ENCODE data around the gene COBL.

DNA sequence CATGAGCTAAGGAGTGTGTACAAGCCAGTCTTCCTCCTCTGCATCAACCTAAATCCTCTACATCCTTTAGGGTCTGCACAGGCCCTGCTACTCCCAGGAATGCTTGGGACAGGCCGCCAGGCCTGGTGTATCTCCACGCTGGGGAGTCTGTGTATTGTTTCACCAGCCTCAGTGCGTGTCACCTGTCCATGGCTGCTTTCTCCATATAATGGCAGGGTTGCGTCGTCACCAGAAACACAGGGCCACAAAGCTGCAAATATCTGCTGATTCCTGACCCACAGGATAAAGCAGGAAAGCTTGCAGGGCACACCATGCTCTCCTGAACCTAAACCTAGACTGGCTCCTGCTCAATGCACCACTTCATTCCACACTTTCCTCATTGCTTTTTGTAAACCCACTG lies 45.6 kb downstream of the COBL start:
- TF ChIP-seq, protein P1, sequence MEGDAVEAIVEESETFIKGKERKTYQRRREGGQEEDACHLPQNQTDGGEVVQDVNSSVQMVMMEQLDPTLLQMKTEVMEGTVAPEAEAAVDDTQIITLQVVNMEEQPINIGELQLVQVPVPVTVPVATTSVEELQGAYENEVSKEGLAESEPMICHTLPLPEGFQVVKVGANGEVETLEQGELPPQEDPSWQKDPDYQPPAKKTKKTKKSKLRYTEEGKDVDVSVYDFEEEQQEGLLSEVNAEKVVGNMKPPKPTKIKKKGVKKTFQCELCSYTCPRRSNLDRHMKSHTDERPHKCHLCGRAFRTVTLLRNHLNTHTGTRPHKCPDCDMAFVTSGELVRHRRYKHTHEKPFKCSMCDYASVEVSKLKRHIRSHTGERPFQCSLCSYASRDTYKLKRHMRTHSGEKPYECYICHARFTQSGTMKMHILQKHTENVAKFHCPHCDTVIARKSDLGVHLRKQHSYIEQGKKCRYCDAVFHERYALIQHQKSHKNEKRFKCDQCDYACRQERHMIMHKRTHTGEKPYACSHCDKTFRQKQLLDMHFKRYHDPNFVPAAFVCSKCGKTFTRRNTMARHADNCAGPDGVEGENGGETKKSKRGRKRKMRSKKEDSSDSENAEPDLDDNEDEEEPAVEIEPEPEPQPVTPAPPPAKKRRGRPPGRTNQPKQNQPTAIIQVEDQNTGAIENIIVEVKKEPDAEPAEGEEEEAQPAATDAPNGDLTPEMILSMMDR (IDR thresholded peaks at IDR 0.05; ENCODE audit: low read depth, low read length, poor library complexity, severe bottlenecking): no peak
- TF ChIP-seq EZH2phosphoT487 (IDR thresholded peaks at IDR 0.05; ENCODE audit: borderline replicate concordance, low read length): no peak
